ENCODE results near the gene MEMO1. TPM values are rescaled to one million over a fixed set of nuclear protein-coding genes. Genes with fewer than 3 reads are reported as not detected.

MEMO1 gene
- total and polyA plus RNA-seq, 12 donors: 43.6 to 73.9 (median 54.1) TPM

GRCh38 chr2:32008805-32009515 lies 1.8 kb downstream of the MEMO1 start:
- Histone ChIP-seq H3K4me1 (peaks cover 0 to 52% (median 28%) of the 10 kb centered on the region in 9 donors), H3K27me3 (no peaks in the 10 kb centered on the region), H3K36me3 (peaks cover 0 to 6% (median 0%) of the 10 kb centered on the region in 9 donors), H3K9me3 (no peaks in the 10 kb centered on the region), H3K4me3 (peak overlapping the region; percentile 67 to 97 (median 87)), H3K27ac (peak overlapping the region; percentile 49 to 96 (median 92))
- intact Hi-C loops (cut with DNase I): loop anchor here in 1 of 10 donors (10.0 kb wide), 1 partner anchor 156 kb away; the partner anchor contains the start of gene SLC30A6
- TF ChIP-seq CTCF (IDR thresholded peaks at IDR 0.05): no peak
- DNase-seq: no peak
- WGBS, 2 donors: 1 to 3% methylated on average over 10 of the region's 10 CpGs
- no peak for ATAC-seq

- Histone ChIP-seq H3K36me3 (no peaks in the 10 kb centered on the region), H3K27ac (no peak overlapping the region), H3K4me1 (peaks cover 0 to 50% (median 28%) of the 10 kb centered on the region in 9 donors), H3K4me3 (no peak overlapping the region), H3K27me3 (no peaks in the 10 kb centered on the region), H3K9me3 (no peaks in the 10 kb centered on the region)
- intact Hi-C loops (cut with DNase I): loop anchor here in 1 of 10 donors (10.0 kb wide), 1 partner anchor 158 kb away; the partner anchor contains the start of gene SLC30A6
- no peak for ATAC-seq
- no peak for TF ChIP-seq CTCF (IDR thresholded peaks at IDR 0.05)
- DNase-seq: no peak
Observed at GRCh38 chr2:32007121-32007391, 3.8 kb downstream of the MEMO1 start.

DNA sequence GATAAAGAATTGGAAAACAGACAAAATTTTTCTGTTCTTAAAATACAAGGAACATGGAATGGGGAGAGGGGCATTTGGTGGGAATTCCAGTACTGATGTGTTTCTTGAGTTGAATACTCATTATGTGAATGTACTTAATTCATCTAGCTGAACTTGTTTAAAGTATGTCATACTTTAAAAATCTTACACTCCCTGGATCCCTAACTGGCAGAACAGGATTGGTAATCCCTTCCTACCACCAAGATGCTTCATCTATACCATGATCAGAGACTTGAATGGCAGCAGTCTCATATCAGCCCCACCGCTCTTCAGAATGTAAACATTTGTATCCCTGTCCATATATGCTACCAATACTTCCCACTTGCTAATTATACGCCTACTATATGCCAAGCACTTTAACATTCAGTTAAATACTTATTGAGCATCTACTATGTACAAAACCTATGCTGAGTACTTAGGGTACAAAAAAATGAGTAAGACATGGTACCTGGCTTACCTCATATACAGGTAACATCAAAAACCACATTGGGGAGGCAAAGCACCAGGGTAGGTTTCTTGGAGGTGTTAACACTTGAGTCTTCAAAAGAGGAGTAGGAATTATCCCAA lies 5.3 kb downstream of the MEMO1 start:
- ATAC-seq: no peak
- no peaks in the 10 kb centered on the region for H3K36me3 ChIP-seq
- no peak for DNase-seq
- H3K9me3 ChIP-seq: no peaks in the 10 kb centered on the region
- H3K27ac ChIP-seq: no peak overlapping the region
- 94 to 99% methylated on average over 2 of the region's 2 CpGs for WGBS, 2 donors
- TF ChIP-seq CTCF (IDR thresholded peaks at IDR 0.05): no peak
- H3K4me3 ChIP-seq: no peak overlapping the region
- intact Hi-C loops (cut with DNase I): loop anchor here in 1 of 10 donors (10.0 kb wide), 1 partner anchor 159 kb away; the partner anchor contains the start of gene SLC30A6
- H3K4me1 ChIP-seq: peaks cover 0 to 41% (median 23%) of the 10 kb centered on the region in 9 donors
- no peaks in the 10 kb centered on the region for H3K27me3 ChIP-seq

DNA sequence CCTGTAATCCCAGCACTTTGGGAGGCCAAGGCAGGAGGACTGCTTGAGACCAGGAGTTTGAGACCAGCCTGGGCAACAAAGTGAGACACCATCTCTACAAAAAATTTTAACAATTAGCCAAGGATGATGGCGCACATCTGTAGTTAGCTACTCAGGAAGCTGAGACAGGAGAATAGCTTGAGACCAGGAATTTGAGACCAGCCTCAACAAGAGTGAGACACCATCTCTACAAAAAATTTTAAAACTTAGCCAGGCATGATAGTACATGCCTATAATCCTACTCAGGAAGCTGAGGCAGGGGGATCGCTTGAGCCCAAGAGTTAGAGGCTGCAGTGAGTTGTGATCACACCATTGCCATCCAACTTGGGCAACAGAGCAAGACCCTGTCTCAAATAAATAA lies 7.0 kb downstream of the MEMO1 start:
- no peak for TF ChIP-seq CTCF (IDR thresholded peaks at IDR 0.05)
- peaks cover 0 to 38% (median 17%) of the 10 kb centered on the region in 9 donors for H3K4me1 ChIP-seq
- DNase-seq: no peak
- no peaks in the 10 kb centered on the region for H3K9me3 ChIP-seq
- no peak overlapping the region for H3K27ac ChIP-seq
- WGBS, 2 donors: 98 to 100% methylated on average over 2 of the region's 2 CpGs
- ATAC-seq: no peak
- H3K4me3 ChIP-seq: no peak overlapping the region
- intact Hi-C loops (cut with DNase I): loop anchor here in 1 of 10 donors (10.0 kb wide), 1 partner anchor 161 kb away; the partner anchor contains the start of gene SLC30A6
- no peaks in the 10 kb centered on the region for H3K36me3 ChIP-seq
- H3K27me3 ChIP-seq: no peaks in the 10 kb centered on the region
